Cardiac fibroblast (primary cell): ENCODE measurements around the gene TRAF7.

ENCODE experiments used
- DNase-seq, 2 donors: peaks; one replicate each; pipeline versions ENCODE4 v3.0.0 to v3.0.0-alpha.2; 2010; ENCODE audit warnings: low read depth in 2 of 2
- H3K4me3 ChIP-seq, 2 donors: replicated peaks in 1 of 2; 1 replicate in 1 of 2; 2 replicates in 1 of 2; pipeline ENCODE4 v1.5.1; 2011; ENCODE audit warnings: low read depth in 2 of 2, low read length in 2 of 2, mild to moderate bottlenecking in 2 of 2, moderate library complexity in 1 of 2
- CTCF ChIP-seq: IDR thresholded peaks from one replicate; pipeline ENCODE4 v1.5.1; 2011; ENCODE audit warnings: low read depth, mild to moderate bottlenecking, low read length, inconsistent platforms

The TRAF7 gene

GRCh38 chr16:2145843-2146242 is 9.7 kb upstream of the TRAF7 start:
- TF ChIP-seq CTCF: no peak
- DNase-seq: no peak
- H3K4me3 ChIP-seq: no peak overlapping the region

- H3K4me3 ChIP-seq: no peak overlapping the region
- DNase-seq: no peak
- no peak for TF ChIP-seq CTCF
These were observed 8.2 kb upstream of the TRAF7 start for GRCh38 chr16:2147378-2147777.

- TF ChIP-seq CTCF: no peak
- H3K4me3 ChIP-seq: peak within 1 kb of the TSS; percentile 33 to 39
- DNase-seq: peak; percentile 39 to 72
These were observed 7.5 kb upstream of the TRAF7 start, which contains the start of gene RAB26 for GRCh38 chr16:2147981-2148671. RAB26 (plus strand) TSS chr16:2148625; CDS start chr16:2148784, 159 bp downstream.

- H3K4me3 ChIP-seq: peak overlapping the region; percentile 25 to 33
- DNase-seq: peak in 1 of 2 donors; percentile 19
- TF ChIP-seq CTCF: no peak
These were observed 6.6 kb upstream of the TRAF7 start for GRCh38 chr16:2148714-2149629.

DNA sequence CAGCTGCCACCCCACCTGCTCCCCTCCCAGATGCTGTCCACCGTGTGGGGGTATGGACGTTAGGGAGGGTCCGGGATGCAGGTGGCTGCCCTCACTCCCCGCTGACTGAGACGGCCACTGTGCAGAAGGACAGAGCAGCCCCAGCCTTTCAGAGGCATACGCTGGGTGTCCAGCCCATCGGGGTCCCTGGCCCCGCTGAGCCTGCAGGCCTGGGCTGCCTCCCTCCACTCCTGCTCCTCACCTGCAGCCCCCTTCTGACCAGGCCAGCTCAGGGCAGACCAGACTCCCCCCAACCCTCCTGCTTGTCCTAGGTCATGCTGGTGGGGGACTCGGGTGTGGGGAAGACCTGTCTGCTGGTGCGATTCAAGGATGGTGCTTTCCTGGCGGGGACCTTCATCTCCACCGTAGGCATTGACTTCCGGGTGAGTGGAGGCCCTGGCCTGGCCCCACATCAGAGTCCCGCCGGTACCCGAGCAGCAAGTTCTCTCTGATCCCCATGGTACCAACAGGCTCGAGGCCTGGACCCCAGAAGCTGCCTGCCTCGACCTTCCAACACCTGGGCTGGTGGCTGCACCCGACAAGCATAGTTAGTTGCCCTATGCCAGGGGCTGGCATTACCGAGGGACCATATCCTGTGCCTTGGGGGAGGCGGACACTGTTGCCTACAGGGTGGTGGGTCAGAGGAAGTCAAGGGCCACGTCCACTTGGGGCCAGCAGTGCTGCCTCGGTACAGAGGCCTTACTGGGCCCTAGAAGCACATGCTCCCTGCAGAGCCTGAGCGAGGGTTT is 5.8 kb upstream of the TRAF7 start:
- TF ChIP-seq CTCF: no peak
- DNase-seq: peak in 1 of 2 donors; percentile 20
- no peak overlapping the region for H3K4me3 ChIP-seq

GRCh38 chr16:2150418-2151187 is 5.0 kb upstream of the TRAF7 start:
- DNase-seq: peak; percentile 21 to 49
- no peak for TF ChIP-seq CTCF
- no peak overlapping the region for H3K4me3 ChIP-seq
